GM18873 (cell line): ENCODE data around the gene QKI.
"Not testable (repeated sequence)": the region's sequence is repeated elsewhere in the genome, so short reads cannot be mapped to it uniquely, and the experiment has no call there.

Experiments used
- ATAC-seq: cut with Tn5 transposase; IDR thresholded peaks from one replicate; pipeline ENCODE4 v1.9.1; 2021; ENCODE audit warnings: mild to moderate bottlenecking, moderate library complexity, moderate number of reproducible peaks; ENCODE audit not compliant: unreplicated experiment, low FRiP score

The QKI gene

DNA sequence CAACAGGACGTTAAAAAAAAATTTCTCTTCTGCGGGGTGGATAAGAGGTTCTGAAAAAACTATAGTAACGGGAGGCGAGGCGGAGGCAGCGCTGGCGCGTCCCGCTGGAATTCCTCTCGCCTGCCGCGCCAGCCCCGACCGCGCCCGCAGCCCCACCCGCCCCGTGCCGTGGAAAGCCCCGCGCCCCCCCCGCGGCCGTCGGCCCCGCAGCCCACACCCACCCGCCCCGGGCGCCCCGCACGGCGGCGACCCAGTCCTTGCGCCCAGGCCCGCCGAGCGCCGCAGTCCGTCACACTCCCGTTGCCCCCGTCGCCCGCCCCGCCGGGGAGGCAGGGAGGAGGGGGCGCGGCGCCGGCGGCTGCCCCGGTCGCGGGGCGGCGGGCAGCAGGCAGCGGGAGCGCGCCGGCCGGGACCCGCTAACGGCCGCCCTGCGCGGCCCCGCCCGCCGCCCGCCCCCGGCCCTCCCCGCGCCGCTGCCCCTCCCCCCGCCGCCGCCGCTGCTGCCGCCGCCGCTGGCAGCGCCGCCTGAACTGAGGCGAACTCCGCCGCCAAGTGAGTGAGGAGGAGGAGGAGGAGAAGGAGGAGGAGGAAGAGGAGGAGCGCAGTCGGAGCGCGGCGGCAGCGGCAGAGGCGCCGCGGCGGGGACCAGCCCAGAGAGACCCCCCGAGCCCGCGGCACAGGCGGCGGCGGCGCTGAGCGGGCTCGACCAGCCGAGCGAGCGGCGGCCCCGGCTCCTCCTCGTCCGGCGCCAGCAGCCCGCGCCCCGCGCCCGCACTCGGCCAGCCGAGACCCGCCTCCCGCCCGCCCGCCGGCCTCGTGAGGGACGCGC, at the start of gene QKI:
TSS of gene QKI (plus strand) at position 602 of the 829 bp plus-strand sequence. CDS start 476 bp downstream, outside the sequence.
- peak; percentile 13 for ATAC-seq

DNA sequence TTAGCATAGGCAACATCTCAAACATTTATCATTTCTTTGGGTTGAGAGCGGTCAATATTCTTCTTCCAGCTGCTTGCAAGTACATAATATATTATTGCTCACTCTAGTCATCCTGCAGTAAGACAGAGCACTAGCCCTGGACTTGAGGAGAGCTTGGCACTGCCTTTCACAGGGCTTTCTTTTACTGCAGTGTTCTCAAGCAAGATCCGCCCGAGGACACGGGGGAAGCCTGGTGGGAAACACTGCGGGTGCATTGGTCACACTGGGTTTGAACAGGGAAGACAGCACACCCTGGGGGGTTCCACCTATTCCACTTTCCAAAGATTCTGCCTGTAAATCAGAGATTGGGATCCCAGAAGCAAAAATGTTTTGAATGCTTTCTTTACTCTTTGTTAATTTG, 48.2 kb upstream of the QKI start:
- ATAC-seq = no peak

DNA sequence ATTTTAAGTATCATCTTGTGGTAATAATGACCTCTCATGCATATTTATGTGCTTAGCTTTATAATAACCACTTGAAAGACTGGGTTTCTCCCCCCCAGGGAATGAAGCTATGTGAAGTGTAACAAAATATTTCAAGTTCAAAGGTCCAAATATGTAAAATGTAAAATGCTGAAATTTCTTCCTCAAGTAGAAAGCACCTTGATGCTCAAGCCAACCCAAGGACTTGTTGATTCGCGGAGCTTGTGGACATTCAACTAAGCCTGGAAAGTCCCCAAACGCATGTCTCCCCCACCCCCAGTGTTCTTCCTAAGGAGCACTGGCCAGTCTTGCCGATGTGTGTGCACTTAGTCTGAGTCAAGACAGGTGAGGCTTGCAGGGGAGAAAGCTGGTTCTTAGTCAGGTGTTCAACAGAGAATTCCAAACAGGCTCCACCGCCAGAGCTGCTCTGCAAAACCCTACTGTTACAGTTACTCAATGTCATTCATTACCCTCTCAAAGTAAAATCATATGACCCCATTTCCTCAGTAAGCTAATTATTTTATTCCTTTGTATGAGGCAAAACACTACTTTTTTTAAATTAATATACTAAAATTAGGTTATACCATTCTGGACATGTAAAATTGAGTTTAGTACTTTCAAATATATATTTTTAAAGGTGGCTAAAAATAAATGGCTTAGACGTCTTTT, 46.9 kb upstream of the QKI start:
- ATAC-seq = no peak

DNA sequence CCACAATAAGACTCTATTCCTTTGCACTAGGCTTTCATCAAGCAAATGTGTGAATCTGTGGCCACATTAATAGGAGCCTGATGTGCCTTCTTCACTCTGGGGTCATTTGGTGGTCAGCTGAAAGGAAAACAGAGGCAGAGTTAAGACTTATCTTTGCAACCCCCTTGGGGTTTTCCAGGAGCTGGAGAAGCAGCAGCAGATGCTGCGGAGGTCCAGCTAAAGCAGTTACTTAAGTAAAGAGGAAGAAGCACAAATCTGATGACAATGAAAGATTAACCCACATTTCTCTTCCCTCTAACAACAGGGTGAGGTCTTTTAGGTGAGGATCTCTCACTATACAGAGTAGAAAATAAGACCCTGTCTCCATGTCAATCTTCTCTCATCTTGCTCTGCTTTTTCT, 45.4 kb upstream of the QKI start:
- no peak for ATAC-seq

DNA sequence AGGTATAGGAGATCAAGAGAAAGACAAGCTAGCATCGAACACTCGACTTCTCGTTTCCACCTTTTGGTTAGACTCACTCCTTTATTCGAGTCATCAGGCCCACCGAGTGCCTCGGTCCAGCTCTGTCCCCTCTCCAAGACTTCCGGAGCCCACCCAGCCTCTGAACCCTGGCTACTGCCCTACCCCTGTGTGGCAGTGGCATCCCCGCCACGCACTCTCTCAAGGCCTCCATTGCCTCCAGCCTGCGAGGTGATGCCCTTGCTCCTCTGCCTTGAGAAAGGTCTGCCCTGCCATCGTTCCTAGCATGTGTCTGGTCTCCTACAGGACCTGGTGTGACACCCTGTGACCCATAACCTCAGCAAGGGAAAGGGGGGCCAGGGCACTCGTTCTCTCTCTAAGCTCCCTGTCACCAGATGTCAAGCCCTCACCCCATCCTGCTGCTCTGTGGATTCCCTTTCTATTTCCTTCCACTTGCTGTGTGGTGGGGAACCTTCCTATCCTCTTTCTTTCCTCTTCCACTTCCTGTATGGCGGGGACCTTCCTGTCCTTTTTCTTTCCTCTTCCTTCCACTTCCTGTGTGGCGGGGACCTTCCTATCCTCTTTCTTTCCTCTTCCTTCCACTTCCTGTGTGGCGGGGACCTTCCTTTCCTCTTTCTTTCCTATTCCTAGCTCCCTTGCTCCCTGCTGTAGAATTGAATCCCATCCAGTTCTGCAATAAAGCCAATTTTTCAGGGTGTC, 44.7 kb upstream of the QKI start:
- ATAC-seq = no peak

DNA sequence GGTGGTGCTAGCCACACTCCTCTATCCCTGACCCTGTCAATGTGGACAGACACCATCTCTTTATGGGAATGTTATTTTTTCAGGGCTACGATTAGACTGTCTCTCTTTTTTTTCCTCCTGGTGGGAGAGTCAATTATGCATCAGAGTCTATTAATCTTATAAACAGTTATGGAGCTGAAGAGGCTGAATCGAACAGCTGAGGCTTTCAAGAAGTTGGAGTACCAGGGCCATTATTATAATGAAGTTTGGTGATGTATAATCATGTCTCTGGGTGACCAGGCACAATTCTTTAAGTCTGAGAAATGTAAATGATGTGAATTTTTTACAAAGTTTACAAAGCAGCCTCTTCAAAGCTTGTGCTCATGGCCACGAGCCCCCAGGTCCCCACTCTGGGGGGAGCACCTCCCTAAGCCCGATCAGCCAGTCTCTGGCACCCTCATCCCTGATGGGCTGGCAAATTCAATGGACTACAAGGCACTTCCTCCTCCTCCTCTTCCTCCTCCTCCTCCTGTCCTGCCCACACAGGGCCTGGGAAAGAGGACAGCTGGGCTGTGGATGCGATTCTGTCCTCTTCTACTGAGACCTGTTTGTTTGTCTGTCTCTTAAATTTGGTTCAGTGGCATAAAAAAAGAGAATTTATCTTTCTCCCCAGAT, 43.9 kb upstream of the QKI start:
- ATAC-seq = no peak

DNA sequence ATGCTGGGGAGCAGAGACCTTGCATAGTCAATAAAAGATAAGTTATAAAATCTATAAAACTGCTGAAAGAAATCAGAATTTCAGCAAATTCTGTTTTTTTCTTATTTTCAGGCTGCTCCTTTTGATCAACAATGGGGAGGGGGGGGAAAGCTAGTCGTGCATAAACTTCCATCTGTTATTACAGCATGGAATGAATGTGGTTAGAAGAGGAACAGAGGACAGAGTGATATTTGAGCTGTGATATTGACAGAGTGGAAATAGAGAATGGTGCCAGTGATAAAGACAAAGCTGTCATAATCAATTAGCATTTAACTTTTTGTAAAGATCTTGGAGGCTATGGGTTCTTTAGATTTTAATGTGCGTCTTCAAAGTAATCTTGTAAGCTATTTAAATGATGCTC, 43.4 kb upstream of the QKI start:
- no peak for ATAC-seq

DNA sequence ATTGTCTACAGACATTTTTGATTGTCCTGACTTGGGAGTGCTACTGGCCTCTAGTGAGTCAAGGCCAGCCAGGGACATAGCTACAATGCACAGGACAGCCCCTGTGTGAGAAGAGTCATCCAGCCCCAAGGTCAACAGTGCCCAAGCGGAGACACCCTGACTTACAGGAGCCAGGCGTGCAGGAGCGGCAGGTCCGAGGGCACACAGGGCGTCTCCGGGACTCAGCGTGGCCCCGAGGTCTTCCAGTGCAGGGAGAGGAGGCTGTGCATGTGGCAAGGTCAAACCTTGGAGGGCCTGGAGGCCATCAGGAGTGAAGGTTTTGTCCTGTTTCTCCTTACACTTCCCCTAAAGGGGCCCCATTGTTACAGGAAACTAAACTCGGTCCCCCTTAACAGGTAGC, 41.3 kb upstream of the QKI start:
- no peak for ATAC-seq

DNA sequence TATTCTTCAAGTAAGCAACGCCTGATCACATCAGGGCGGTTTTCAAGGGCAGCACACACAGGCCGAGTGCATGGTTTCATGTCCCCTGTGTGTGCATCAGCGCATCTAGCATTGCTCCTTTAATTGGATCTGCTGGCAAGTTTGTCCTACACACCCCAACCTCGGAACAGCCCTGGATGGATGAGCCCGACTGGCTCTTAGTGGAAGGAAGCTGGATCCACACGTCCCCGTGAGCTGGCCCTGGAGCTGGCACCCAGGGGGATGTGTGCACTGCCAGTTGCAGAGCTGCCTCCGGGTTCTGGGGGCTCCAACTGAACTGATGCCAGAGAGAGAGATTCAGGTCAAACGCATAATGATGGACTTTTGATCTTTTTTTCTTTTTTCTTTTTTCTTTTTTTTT, 39.2 kb upstream of the QKI start:
- ATAC-seq = no peak

DNA sequence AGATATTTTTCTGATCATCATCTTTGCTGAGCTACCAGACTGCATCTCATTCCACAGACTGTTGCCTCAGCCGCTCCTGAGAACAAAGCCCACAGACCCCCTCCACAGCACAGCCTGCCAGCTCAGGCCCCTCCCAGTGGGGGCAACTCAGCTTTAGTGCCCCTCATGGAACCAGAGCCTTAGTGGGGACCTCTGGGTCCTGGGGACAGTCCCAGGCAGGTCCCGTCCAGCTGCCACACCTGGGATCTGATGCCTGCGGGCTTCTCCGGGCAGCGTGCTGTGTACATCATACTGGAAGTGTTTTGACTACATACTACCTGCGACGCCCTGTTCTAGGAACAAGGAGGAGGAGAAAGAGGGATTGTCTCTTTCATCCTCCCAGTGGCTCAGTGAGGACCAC, 38.3 kb upstream of the QKI start:
- ATAC-seq = no peak

DNA sequence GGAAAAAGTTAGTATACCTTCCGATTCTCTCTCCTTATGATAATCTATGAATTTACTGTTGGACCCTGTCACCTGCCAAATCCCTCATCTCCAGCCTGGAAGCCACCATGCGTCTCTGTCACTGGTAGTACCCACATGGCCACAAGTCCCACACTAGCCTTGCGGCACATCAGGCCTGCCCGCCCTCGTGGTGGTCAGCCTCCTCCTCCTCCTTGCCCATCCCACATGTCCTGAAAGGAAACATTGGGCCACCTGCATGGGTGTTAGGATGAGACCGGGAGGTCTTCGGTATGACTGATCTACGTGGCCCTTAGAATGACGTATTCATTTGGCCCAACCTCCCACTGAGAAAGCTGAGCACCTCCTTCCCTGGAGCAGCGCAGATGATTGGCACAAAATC, 37.0 kb upstream of the QKI start:
- no peak for ATAC-seq

DNA sequence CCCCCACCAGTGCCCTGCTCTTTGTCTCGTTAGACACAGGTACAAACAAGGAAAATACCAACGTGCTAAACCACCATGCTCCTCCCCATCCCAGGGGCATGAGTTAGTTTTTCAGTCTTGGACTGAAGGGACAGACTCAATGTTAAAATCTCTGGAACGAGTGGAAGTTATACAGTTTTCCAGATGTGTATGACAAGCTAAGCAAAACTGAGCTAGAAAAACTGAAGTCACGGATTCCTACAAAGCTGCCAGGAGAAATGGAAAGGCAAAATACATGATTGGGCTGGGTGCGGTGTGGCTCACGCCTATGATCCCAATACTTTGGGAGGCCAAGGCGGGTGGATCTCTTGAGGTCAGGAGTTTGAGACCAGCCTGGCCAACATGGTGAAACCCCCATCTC, 34.3 kb upstream of the QKI start:
- ATAC-seq = no peak

DNA sequence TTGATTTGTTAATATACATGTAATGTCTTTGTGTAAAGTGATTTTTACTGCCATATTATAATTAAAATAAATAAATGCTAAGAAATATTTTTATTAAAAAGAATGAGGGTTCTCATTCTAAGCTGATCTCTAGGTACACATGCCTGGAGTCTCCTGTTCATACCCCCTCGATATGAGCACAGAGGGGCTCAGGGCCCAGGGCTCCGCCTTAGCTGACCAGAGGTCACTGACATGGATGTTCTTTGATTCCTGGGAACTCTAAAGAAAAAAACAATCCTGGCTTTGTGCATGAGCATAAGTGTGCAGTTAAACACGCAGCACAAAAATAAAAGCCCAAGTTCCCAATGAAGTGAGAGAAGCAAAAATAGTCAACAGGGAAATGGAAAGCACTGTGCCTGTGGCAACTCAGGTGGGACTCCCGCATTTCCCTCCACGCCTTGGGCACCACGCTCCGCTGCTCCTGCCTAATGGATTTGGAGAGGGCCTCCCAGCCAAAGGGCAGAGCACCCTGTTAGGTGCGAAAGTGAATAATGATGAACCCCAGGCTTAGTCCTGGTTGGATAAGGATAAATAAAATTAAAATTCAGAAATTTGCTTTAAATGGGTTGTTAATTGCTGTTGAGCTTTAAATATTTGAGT, 33.3 kb upstream of the QKI start:
- ATAC-seq = no peak

DNA sequence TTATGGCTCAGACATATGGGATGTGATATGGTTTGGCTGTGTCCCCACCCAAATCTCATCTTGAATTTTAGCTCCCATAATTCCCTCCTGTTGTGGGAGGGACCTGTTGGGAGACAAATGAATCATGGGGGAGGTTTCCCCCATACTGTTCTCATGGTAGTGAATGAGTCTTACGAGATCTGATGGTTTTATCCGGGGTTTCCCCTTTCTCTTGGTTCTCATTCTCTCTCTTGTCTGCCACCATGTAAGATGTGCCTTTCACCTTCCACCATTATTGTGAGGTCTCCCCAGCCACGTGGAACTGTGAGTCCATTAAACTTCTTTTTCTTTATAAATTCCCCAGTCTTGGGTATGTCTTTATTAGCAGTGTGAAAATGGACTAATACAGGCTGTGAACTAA, 31.1 kb upstream of the QKI start:
- not testable (repeated sequence) for ATAC-seq

DNA sequence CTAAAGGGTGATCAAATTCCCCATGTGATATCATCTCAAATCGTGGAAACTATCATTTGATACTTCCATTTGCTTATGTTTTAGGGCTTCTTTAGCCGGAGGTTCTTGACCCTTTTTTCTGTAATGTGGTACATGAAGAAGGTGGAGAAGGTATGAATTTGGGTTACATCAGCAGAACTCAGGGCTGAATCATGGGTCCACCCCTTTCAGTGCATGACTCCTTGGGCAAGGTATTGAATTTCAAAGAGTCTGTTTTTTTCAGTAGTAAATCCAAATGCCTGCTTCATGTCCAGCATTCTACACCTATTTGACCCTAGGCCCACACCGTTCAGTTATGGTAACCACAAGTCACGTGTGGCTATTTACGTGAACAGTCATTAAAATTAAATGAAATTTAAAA, 30.6 kb upstream of the QKI start:
- no peak for ATAC-seq

DNA sequence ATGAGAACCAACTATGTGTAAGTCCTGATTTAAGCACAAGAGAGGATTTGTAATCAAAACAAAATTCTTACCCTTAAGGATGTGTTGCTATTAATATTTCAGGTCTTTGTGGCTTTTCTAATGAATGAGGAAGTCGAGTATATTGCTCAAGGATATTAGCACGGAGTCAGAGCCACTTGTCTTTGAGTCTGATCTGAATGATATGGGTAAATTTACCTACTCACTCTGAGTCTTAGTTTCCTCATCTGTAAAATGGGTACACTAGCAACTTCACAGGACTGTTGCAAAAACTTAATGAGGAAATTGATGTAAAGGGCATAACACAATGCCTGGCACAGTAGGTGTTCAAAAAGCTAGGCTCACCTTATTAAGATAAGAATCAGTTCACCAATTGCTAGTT, 30.0 kb upstream of the QKI start:
- ATAC-seq = no peak

DNA sequence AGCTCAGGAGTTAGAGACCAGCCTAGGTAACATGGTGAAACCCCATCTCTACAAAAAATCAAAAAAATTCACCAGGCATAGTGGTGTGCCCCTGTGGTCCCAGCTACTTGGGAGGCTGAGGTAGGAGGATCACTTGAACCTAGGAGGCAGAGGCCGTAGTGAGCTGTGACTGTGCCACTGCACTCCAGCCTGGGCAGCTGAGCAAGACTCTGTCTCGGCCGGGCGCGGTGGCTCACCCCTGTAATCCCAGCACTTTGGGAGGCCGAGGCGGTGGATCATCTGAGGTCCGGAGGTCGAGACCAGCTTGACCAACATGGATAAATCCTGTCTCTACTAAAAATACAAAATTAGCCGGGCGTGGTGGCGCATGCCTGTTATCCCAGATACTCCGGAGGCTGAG, 29.0 kb upstream of the QKI start:
- ATAC-seq = not testable (repeated sequence)

DNA sequence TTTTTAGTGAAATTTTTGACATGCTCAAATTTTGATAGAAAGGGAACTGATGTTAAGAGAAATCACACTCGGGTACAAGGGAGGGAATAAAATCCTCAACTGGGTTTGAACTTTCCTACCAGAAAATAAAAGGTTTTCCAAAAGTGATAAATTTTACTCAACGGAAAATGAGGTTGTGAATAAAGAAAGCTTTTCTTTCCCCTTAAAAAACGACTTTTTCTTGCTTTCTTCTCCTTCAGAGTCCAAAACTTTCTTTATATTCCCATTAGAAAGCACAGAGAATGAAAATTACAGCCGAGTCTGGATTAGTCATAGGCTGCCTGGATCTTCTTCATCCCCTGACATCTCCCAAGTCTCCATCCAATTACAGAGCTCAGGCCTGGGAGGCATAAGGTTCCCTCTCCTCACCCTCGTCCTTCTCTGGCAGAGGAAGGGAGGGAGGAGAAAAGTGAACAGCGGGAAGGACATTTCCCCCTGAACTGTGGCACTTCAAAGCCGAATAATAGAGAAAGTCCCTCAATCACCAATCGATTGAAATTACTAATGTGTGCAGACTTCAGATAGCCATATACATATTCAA, 28.1 kb upstream of the QKI start:
- ATAC-seq = no peak

DNA sequence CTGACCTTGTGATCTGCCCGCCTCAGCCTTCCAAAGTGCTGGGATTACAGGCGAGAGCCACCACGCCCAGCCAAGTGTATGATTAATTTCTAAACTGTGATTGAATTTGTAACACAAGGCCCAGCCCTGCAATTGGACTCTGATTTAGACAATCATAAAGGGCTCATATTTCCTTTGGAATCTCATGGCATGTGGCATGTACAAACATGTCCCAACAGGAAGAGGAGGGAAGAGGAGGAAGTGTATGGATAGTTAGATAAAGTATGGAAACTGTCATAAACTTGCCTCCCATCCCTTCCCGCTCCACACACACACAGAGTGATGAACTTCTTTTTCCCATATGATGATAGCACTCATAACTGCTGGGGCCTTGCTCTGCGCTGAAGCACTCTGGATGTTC, 27.2 kb upstream of the QKI start:
- ATAC-seq = no peak

DNA sequence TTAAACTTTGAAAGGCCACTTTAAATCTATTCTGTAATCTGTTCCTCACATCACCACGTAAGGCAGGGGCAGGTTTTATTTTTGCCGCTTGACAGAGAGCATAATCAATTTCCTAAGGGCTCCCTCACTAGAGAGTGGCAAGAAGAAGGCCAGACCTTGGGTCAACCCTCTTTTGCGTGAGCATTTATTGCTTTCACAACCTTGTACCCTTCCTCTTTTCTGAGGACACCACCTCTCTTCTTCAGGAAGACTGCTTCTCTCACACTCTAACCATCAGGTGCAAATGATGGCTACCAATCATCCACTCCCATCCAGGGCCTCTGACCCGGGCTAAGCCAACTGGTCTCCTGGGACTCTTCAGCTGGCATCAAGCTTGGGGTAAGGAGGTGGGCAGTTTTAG, 25.2 kb upstream of the QKI start:
- no peak for ATAC-seq
